ENCODE measurements around the gene DGLUCY. TPM values are rescaled to one million over a fixed set of nuclear protein-coding genes. Genes with fewer than 3 reads are reported as not detected.
"Not testable (repeated sequence)": the region's sequence is repeated elsewhere in the genome, so short reads cannot be mapped to it uniquely, and the experiment has no call there.

The DGLUCY gene
- total and polyA plus RNA-seq, 4 donors = 42.5 to 72.4 (median 51.1) TPM

DNA sequence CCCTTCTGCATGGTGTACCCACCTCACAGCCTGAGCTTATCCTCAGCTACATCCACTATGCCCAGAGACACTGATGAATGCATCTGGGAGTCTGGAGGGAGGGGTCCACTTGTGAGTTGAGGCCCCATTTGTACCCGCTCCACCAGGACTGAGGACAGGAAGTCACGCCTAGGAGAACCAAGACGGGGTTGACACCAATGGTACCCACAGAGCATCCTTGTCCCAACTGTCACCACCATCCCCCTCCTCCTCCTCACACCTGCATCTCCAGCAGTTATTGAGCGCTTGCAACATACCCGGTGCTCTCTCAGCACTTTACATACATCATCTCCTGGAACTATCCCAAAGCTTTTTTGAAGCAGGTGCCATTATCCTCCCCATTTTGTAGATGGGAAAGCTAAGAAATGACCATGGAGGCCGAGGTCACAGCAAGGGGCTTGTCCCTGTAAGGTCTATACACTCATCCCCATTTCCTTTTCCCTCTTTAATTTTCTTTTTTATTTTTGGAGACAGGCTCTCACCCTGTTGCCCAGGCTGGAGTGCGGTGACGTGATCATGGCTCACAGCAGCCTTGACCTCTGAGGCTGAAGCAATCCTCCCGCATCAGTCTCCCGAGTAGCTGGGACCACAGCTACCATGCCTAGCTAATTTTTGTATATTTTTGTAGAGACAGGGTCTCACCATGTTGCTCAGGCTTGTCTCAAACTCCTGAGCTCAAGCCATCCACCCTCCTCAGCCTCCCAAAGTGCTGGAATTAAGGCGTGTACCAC is 31.7 kb downstream of the DGLUCY start:
- Histone ChIP-seq H3K9me3 (ENCODE audit: control insufficient read depth, insufficient read depth, low read length) (no peaks in the 10 kb centered on the region), H3K36me3 (ENCODE audit: control insufficient read depth, insufficient read depth, low read length) (peaks cover 20% of the 10 kb centered on the region), H3K27ac (ENCODE audit: low read depth, low read length) (peak overlapping the region; percentile 57), H3K4me3 (ENCODE audit: low read depth, low read length) (no peak overlapping the region), H3K4me1 (ENCODE audit: control insufficient read depth, insufficient read depth, low read length) (peaks cover 23% of the 10 kb centered on the region), H3K27me3 (ENCODE audit: control insufficient read depth, insufficient read depth, low read length) (no peaks in the 10 kb centered on the region)
- 93% methylated on average over 6 of the region's 11 CpGs for WGBS (ENCODE audit: insufficient coverage)
- DNase-seq (ENCODE audit: low read depth in 4 of 6, low spot score in 6 of 6) = no peak

GRCh38 chr14:91146661-91147060 is 32.8 kb downstream of the DGLUCY start:
- 62% methylated on average over 5 of the region's 5 CpGs for WGBS (ENCODE audit: insufficient coverage)
- DNase-seq (ENCODE audit: low read depth in 4 of 6, low spot score in 6 of 6) = peak in 1 of 6 donors; percentile 34
- Histone ChIP-seq H3K9me3 (ENCODE audit: control insufficient read depth, insufficient read depth, low read length) (no peaks in the 10 kb centered on the region), H3K4me1 (ENCODE audit: control insufficient read depth, insufficient read depth, low read length) (peaks cover 23% of the 10 kb centered on the region), H3K27me3 (ENCODE audit: control insufficient read depth, insufficient read depth, low read length) (no peaks in the 10 kb centered on the region), H3K36me3 (ENCODE audit: control insufficient read depth, insufficient read depth, low read length) (peaks cover 20% of the 10 kb centered on the region), H3K4me3 (ENCODE audit: low read depth, low read length) (no peak overlapping the region), H3K27ac (ENCODE audit: low read depth, low read length) (peak overlapping the region; percentile 57)

GRCh38 chr14:91149462-91149861 is 35.6 kb downstream of the DGLUCY start:
- Histone ChIP-seq H3K4me1 (ENCODE audit: control insufficient read depth, insufficient read depth, low read length) (peaks cover 24% of the 10 kb centered on the region), H3K9me3 (ENCODE audit: control insufficient read depth, insufficient read depth, low read length) (no peaks in the 10 kb centered on the region), H3K4me3 (ENCODE audit: low read depth, low read length) (no peak overlapping the region), H3K27ac (ENCODE audit: low read depth, low read length) (no peak overlapping the region), H3K36me3 (ENCODE audit: control insufficient read depth, insufficient read depth, low read length) (peaks cover 20% of the 10 kb centered on the region), H3K27me3 (ENCODE audit: control insufficient read depth, insufficient read depth, low read length) (no peaks in the 10 kb centered on the region)
- DNase-seq (ENCODE audit: low read depth in 4 of 6, low spot score in 6 of 6) = peak in 1 of 6 donors; percentile 77
- WGBS (ENCODE audit: insufficient coverage) = 67% methylated on average over 4 of the region's 6 CpGs

DNA sequence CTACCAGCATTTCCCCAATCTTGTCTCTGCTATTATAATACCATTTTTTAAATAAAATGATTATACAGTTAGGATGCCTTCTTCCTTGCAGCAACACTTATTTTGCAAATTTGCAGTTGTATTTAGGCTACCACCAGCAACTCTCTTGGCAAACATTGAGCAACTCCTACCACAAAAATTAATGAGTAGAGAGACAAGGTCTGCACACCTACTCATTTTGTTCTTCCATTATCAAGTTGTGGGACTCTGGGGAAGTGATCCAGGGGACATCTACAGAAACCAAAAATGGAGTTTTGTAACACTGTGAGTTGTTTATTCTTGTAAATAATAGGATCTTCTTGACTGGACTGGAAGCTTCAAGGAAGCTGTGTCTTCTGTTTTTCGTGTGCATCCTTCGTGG is 38.6 kb downstream of the DGLUCY start:
- Histone ChIP-seq H3K27ac (ENCODE audit: low read depth, low read length) (no peak overlapping the region), H3K4me3 (ENCODE audit: low read depth, low read length) (no peak overlapping the region)
- 81% methylated on average over 2 of the region's 2 CpGs for WGBS (ENCODE audit: insufficient coverage)

GRCh38 chr14:91153360-91153759 is 39.5 kb downstream of the DGLUCY start:
- peak in 1 of 6 donors; percentile 38 for DNase-seq (ENCODE audit: low read depth in 4 of 6, low spot score in 6 of 6)
- WGBS (ENCODE audit: insufficient coverage) = 69% methylated on average over 9 of the region's 9 CpGs
- Histone ChIP-seq H3K4me1 (ENCODE audit: control insufficient read depth, insufficient read depth, low read length) (peaks cover 29% of the 10 kb centered on the region), H3K4me3 (ENCODE audit: low read depth, low read length) (no peak overlapping the region), H3K36me3 (ENCODE audit: control insufficient read depth, insufficient read depth, low read length) (peaks cover 12% of the 10 kb centered on the region), H3K27ac (ENCODE audit: low read depth, low read length) (no peak overlapping the region), H3K27me3 (ENCODE audit: control insufficient read depth, insufficient read depth, low read length) (no peaks in the 10 kb centered on the region), H3K9me3 (ENCODE audit: control insufficient read depth, insufficient read depth, low read length) (no peaks in the 10 kb centered on the region)

More for the DNA sequence above, 38.6 kb downstream of the DGLUCY start:
- Histone ChIP-seq H3K9me3 (ENCODE audit: control insufficient read depth, insufficient read depth, low read length) (no peaks in the 10 kb centered on the region), H3K36me3 (ENCODE audit: control insufficient read depth, insufficient read depth, low read length) (peaks cover 8% of the 10 kb centered on the region), H3K27me3 (ENCODE audit: control insufficient read depth, insufficient read depth, low read length) (no peaks in the 10 kb centered on the region), H3K4me1 (ENCODE audit: control insufficient read depth, insufficient read depth, low read length) (peaks cover 22% of the 10 kb centered on the region)
- no peak for DNase-seq (ENCODE audit: low read depth in 4 of 6, low spot score in 6 of 6)

GRCh38 chr14:91154851-91155625 is 41.2 kb downstream of the DGLUCY start:
- DNase-seq (ENCODE audit: low read depth in 4 of 6, low spot score in 6 of 6) = peak in 4 of 6 donors; percentile 55 to 89 (median 72)
- WGBS (ENCODE audit: insufficient coverage) = 20% methylated on average over 7 of the region's 16 CpGs
- peaks cover 29% of the 10 kb centered on the region for H3K4me1 ChIP-seq (ENCODE audit: control insufficient read depth, insufficient read depth, low read length)

GRCh38 chr14:91155626-91156089 is 41.8 kb downstream of the DGLUCY start:
- Histone ChIP-seq H3K27ac (ENCODE audit: low read depth, low read length) (no peak overlapping the region), H3K9me3 (ENCODE audit: control insufficient read depth, insufficient read depth, low read length) (no peaks in the 10 kb centered on the region), H3K4me1 (ENCODE audit: control insufficient read depth, insufficient read depth, low read length) (peaks cover 29% of the 10 kb centered on the region), H3K27me3 (ENCODE audit: control insufficient read depth, insufficient read depth, low read length) (no peaks in the 10 kb centered on the region), H3K4me3 (ENCODE audit: low read depth, low read length) (no peak overlapping the region), H3K36me3 (ENCODE audit: control insufficient read depth, insufficient read depth, low read length) (peaks cover 21% of the 10 kb centered on the region)
- no peak for DNase-seq (ENCODE audit: low read depth in 4 of 6, low spot score in 6 of 6)
- WGBS (ENCODE audit: insufficient coverage) = 100% methylated on average over 1 of the region's 4 CpGs

More at GRCh38 chr14:91154851-91155625, 41.2 kb downstream of the DGLUCY start:
- H3K27ac ChIP-seq (ENCODE audit: low read depth, low read length) = peak overlapping the region; percentile 33
- no peaks in the 10 kb centered on the region for H3K9me3 ChIP-seq (ENCODE audit: control insufficient read depth, insufficient read depth, low read length)
- no peaks in the 10 kb centered on the region for H3K27me3 ChIP-seq (ENCODE audit: control insufficient read depth, insufficient read depth, low read length)
- H3K36me3 ChIP-seq (ENCODE audit: control insufficient read depth, insufficient read depth, low read length) = peaks cover 15% of the 10 kb centered on the region
- H3K4me3 ChIP-seq (ENCODE audit: low read depth, low read length) = no peak overlapping the region

GRCh38 chr14:91156142-91156666 is 42.3 kb downstream of the DGLUCY start:
- no CpG with 5 or more reads among the region's 9 CpGs for WGBS (ENCODE audit: insufficient coverage)

GRCh38 chr14:91156877-91157276 is 43.0 kb downstream of the DGLUCY start:
- H3K9me3 ChIP-seq (ENCODE audit: control insufficient read depth, insufficient read depth, low read length); H3K27me3 ChIP-seq (ENCODE audit: control insufficient read depth, insufficient read depth, low read length); DNase-seq (ENCODE audit: low read depth in 4 of 6, low spot score in 6 of 6); H3K27ac ChIP-seq (ENCODE audit: low read depth, low read length); H3K4me3 ChIP-seq (ENCODE audit: low read depth, low read length): not testable (repeated sequence)
- Histone ChIP-seq H3K4me1 (ENCODE audit: control insufficient read depth, insufficient read depth, low read length) (peaks cover 29% of the 10 kb centered on the region), H3K36me3 (ENCODE audit: control insufficient read depth, insufficient read depth, low read length) (peaks cover 32% of the 10 kb centered on the region)

More at GRCh38 chr14:91156142-91156666, 42.3 kb downstream of the DGLUCY start:
- H3K9me3 ChIP-seq (ENCODE audit: control insufficient read depth, insufficient read depth, low read length); H3K4me3 ChIP-seq (ENCODE audit: low read depth, low read length); DNase-seq (ENCODE audit: low read depth in 4 of 6, low spot score in 6 of 6); H3K27me3 ChIP-seq (ENCODE audit: control insufficient read depth, insufficient read depth, low read length); H3K27ac ChIP-seq (ENCODE audit: low read depth, low read length): not testable (repeated sequence)
- peaks cover 29% of the 10 kb centered on the region for H3K4me1 ChIP-seq (ENCODE audit: control insufficient read depth, insufficient read depth, low read length)
- peaks cover 26% of the 10 kb centered on the region for H3K36me3 ChIP-seq (ENCODE audit: control insufficient read depth, insufficient read depth, low read length)

Data from spinal cord (tissue), 10 donors.